Mesothelial cell of epicardium (in vitro differentiated cells): ENCODE measurements around the gene ENOX2. TPM values are rescaled to one million over a fixed set of nuclear protein-coding genes. Genes with fewer than 3 reads are reported as not detected.

Source experiments
- DNase-seq, 2 experiments: peaks; one replicate each; pipeline ENCODE4 v3.0.0; 2021; ENCODE audit warnings: low spot score in 2 of 2; ENCODE audit not compliant: unreplicated experiment in 2 of 2
- H3K27ac Mint-ChIP-seq: 2 replicates; pipeline ENCODE4 v1.8.0; 2021; ENCODE audit warnings: mixed read lengths
- H3K27me3 Mint-ChIP-seq: 2 replicates; pipeline ENCODE4 v1.8.0; 2021; ENCODE audit warnings: low read depth, mixed read lengths
- H3K36me3 Mint-ChIP-seq: 2 replicates; pipeline ENCODE4 v1.8.0; 2021; ENCODE audit warnings: mixed read lengths
- H3K4me1 Mint-ChIP-seq: 2 replicates; pipeline ENCODE4 v1.8.0; 2021; ENCODE audit warnings: mixed read lengths
- H3K4me3 Mint-ChIP-seq: 2 replicates; pipeline ENCODE4 v1.8.0; 2021; ENCODE audit warnings: mild to moderate bottlenecking, moderate library complexity, mixed read lengths
- H3K9me3 Mint-ChIP-seq: 2 replicates; pipeline ENCODE4 v1.8.0; 2021; ENCODE audit warnings: mixed read lengths
- CTCF ChIP-seq: fragments of 200-600 bp; sonication (generic); IDR thresholded peaks from one replicate; pipeline ENCODE4 v1.5.0; 2021; ENCODE audit warnings: antibody characterized with exemption; ENCODE audit not compliant: unreplicated experiment
- total RNA-seq: library from RNA; stranded (reverse); gene quantifications from 3 replicates; pipeline ENCODE4 v1.2.1, GENCODE V29; 2021

Gene ENOX2
- total RNA-seq, 1 donor from 2014 or later, result 13.0 TPM

GRCh38 chrX:130702867-130703707 lies 199.9 kb downstream of the ENOX2 start:
- H3K27me3 Mint-ChIP-seq, result no peaks in the 10 kb centered on the region
- H3K27ac Mint-ChIP-seq, result no peak overlapping the region
- no peak for DNase-seq
- TF ChIP-seq CTCF, result no peak
- no peaks in the 10 kb centered on the region for H3K36me3 Mint-ChIP-seq
- H3K4me1 Mint-ChIP-seq, result peaks cover 2% of the 10 kb centered on the region
- H3K4me3 Mint-ChIP-seq, result no peak overlapping the region
- H3K9me3 Mint-ChIP-seq, result no peaks in the 10 kb centered on the region

- Mint-ChIP-seq H3K9me3 (no peaks in the 10 kb centered on the region), H3K4me1 (peaks cover 2% of the 10 kb centered on the region), H3K4me3 (no peak overlapping the region), H3K27me3 (no peaks in the 10 kb centered on the region), H3K27ac (no peak overlapping the region), H3K36me3 (no peaks in the 10 kb centered on the region)
- DNase-seq, result no peak
- no peak for TF ChIP-seq CTCF
Measured at GRCh38 chrX:130700629-130701028, 202.4 kb downstream of the ENOX2 start.

GRCh38 chrX:130699618-130700017 lies 203.4 kb downstream of the ENOX2 start:
- Mint-ChIP-seq H3K9me3 (no peaks in the 10 kb centered on the region), H3K4me3 (no peak overlapping the region), H3K4me1 (peaks cover under 1% of the 10 kb centered on the region), H3K27me3 (no peaks in the 10 kb centered on the region), H3K27ac (no peak overlapping the region), H3K36me3 (no peaks in the 10 kb centered on the region)
- TF ChIP-seq CTCF, result no peak
- DNase-seq, result no peak

GRCh38 chrX:130696542-130696941 lies 206.5 kb downstream of the ENOX2 start:
- Mint-ChIP-seq H3K36me3 (no peaks in the 10 kb centered on the region), H3K27ac (no peak overlapping the region), H3K4me1 (no peaks in the 10 kb centered on the region), H3K27me3 (no peaks in the 10 kb centered on the region), H3K4me3 (no peak overlapping the region), H3K9me3 (no peaks in the 10 kb centered on the region)
- TF ChIP-seq CTCF, result no peak
- no peak for DNase-seq

- no peak overlapping the region for H3K4me3 Mint-ChIP-seq
- no peaks in the 10 kb centered on the region for H3K4me1 Mint-ChIP-seq
- TF ChIP-seq CTCF, result no peak
- H3K9me3 Mint-ChIP-seq, result no peaks in the 10 kb centered on the region
- no peak overlapping the region for H3K27ac Mint-ChIP-seq
- H3K27me3 Mint-ChIP-seq, result no peaks in the 10 kb centered on the region
- DNase-seq, result no peak
- no peaks in the 10 kb centered on the region for H3K36me3 Mint-ChIP-seq
Measured at GRCh38 chrX:130695931-130696330, 207.1 kb downstream of the ENOX2 start.
